ENCODE data around the gene HIVEP2.

The HIVEP2 gene

DNA sequence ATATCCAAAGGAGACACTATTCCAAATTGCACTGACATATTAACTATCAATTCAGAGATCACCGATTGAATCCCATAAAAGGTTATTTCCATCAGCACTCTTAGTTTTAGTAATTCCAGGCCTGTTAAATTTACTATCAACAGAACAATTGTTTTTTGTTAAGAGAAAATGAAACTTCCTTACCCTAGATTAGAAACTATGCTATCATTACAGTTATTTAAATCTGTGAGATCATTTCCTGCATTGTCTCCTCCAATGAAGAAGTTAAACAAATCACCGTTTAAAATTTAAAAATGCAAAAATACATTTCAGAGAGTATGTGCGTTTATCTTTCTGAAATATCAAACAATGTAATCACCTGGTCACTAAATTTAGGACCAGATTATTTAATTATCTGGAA lies 57.5 kb downstream of the HIVEP2 start:
- no peak for DNase-seq

DNA sequence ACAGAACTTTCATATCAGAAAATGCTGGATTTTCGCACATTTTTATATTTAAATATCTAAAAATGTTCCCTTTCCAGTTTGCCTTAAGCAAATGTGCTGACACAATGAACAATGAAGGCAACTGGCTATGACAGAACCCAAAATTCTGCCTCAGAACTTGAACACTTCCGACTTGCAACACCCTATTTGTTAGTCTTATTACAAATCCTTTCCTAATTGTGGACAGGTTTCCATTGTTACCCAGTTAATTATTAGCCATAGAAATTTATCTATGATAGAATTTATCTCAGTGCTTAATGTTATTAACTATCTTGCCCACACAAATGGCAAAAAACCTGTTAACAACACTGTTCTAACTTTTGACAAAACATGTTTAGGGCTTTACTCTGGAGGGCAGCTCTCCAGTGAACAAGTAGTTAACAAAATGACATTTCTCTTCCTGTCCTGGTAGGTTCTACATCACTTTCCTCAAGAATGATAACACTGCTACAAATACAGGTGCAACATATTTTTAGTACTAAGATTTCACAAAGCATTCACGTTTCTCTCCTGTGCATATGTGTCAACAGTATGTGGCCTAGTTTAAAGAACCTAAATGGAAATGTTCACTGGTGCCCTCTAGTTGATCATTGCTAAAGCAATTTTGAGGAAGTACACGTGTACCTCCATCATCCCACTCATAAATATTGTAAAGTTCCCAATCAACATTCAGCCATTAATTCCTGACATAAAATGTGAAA lies 58.4 kb downstream of the HIVEP2 start:
- peak; percentile 10 for DNase-seq

- no peak for DNase-seq
These were observed 59.7 kb downstream of the HIVEP2 start for GRCh38 chr6:142885182-142885867.

DNA sequence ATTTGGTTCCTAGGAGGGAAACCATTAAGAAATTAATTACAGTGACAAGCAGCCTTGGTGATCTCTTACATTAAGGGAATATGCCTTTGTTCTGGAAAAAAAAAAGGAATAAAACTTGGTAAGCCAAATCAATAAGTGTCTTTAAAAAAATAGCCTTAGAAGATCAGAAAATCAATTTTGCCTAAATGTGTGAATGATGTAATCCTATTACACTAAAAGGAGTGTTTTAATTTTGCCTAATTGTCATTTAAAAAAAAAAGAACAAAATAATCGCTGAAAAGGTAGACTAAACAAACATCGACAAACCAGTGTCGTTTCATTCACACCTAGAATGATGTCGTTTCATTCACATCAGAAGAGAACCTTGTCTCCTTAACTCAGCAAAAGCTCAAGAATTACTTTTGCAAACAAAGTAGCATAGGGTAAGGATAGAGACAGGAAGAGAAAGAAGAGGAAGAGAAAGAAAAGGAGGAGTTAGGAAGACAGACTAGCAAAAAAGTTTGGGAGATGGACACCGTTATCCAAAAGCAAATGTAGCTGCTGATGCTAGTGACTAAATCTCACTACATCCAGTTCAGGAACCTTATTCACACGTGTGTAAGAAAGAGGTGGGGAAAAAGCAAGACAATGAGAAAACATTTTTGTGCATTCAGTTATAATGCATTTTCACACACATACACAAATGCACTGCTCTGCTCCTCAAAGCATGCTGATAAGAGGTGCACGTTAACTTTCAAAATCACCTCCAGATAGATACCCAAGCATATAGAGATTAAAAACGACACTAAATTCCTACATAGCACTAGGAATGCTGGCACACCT lies 60.6 kb downstream of the HIVEP2 start:
- DNase-seq = no peak

DNA sequence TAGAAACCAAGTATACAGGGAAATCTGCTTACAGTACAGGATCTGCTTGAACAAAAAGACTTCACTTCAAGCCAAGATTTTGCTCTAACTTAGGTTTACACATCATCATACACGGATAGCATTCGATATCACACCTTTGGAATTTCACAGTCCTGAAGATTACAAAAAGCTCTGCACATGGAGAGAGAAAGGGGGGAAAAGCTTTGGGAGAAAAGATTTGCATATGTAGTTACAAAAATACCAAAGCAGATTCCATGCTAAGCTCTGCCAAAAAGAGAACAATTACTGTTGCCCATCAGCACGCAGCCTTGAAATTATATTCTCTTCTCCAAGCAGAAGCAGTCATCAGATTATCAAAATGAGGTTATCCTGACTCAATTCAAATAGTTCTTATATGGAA lies 62.0 kb downstream of the HIVEP2 start:
- no peak for DNase-seq

DNA sequence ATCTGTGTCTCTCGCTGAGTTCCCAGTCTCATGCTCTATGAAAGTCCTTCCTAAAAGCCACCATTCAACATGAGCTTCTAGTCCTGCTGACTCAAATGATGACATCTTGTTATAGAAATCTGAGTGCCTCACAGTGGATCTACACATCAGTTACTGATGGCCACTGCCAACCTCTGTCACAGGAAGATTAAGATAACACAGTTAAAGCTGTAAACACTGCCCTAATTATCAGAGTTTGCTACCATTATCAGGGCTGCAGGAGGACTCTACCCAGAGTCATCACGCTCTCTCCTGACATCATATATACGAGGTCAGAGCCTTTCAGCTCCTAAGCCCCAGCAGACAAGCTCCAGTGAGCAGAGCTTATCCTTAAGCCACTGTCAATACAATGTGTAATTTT lies 63.2 kb downstream of the HIVEP2 start:
- DNase-seq = no peak

DNA sequence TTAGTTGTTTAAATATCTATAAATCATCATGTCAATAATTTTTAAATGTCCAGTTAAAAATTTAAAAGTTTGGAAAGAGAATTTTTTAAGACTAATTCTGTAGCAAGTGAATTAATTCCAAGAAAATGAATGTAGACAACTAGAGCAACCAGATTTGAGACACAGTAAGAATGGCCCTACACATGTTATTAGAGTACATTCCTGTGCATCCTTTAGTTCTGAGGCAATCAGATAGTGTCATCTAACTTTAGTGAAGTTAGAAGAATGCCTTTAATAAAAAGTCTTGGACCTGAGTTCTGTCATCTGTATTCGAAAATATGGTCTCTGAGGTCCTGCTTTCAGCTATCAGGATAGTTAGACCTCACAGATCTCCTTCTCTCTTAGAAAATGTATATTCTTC lies 63.7 kb downstream of the HIVEP2 start:
- DNase-seq = no peak

DNA sequence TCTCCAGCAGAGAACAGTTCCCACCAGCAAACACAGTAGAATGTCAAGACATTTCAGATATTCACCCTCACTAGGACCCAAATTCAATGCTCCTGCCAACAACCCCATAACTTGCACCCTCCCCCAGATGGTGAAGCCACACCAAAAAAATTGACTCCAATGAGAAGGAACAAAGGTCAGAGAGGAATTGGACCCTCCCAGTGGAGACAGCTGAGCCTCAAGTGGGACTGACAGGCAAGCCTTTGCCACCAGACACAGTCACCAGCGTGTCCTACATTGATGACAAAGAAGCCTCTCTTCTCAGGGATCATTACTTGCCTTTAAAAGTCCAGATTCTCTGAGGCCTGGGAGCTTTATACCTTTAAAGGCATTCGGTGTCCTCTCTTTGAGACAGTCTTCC lies 64.8 kb downstream of the HIVEP2 start:
- DNase-seq = no peak

GRCh38 chr6:142879527-142879926 lies 65.4 kb downstream of the HIVEP2 start:
- DNase-seq = no peak

DNA sequence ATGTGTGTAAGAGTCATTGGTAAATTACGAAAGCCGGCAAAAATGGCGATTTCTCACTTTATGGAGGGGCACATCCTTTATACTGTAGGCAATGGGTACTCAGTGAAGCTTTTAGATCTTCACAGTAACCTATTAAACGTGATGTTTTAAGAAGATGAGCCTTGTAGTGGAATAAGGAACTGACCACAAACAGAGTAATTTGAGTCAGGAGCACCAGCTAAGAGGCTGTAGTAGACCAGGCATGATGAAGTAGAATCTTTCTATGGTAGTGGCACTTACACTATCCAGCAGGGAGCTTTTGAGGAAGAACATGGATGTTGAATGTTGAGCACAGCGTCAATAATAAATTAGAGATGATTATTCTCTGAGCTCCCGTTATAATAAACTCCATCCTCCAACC lies 65.9 kb downstream of the HIVEP2 start:
- DNase-seq = no peak

DNA sequence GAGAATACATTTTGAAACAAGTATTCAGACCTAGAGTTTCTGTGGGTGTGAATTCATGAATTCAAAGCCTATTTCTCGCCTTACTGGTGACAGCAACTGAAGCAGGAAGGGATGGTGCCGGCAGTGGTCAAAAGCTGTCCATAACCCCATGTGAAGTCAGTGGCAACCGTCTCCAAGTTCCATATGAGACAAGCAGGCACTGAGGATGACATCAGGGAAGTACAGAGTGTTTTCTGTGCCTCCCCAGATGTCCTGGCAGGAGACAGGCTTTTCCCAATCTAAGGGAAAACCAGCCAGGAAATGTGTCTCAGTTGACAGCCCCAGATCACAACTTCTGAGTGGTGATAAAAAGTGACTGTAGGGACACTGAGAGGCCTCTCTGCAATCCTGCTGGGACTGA lies 66.6 kb downstream of the HIVEP2 start:
- DNase-seq = no peak

GRCh38 chr6:142874676-142875075 lies 70.3 kb downstream of the HIVEP2 start:
- DNase-seq = no peak

- no peak for DNase-seq
These were observed 72.6 kb downstream of the HIVEP2 start for GRCh38 chr6:142872376-142872775.

GRCh38 chr6:142871910-142872331 lies 73.1 kb downstream of the HIVEP2 start:
- DNase-seq = no peak

- no peak for DNase-seq
These were observed 74.1 kb downstream of the HIVEP2 start for GRCh38 chr6:142870787-142871415.

GRCh38 chr6:142868917-142869316 lies 76.1 kb downstream of the HIVEP2 start:
- DNase-seq = no peak

DNA sequence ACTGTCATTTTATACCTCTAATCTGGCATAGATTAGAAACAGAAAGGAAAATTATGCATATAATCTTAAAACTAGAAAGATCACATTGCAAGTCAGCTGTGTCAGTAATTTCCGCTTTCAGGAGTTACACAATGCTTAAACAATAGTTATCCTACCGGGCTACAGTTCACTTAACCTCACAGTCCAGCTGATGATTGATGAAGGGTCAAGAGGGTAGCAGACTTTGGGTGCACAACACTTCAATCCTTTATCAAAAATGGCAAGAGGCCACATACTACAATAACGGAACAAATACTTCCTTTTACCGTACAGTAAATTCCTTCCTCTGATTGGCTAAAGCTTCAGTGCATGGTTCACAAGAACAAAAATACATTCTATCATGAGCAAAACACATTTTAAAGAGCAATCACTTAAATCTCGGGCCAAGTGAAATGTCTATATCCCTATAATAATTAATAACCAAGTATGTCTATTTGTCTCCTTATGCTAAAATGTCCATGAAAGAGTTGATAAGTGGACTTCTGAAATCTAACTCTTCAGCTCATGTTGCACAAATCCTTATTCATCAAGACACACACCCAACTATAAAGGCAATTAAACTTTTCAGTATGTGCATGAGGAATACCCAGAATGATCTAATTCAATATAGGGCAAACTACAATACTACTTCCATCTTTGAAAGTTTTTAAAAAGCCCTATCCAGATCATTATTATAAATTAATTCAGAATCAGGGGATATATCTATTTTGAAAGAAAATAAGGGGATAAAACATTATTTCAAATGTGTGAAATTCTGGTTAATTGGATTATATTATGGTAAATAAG lies 76.8 kb downstream of the HIVEP2 start:
- no peak for DNase-seq

DNA sequence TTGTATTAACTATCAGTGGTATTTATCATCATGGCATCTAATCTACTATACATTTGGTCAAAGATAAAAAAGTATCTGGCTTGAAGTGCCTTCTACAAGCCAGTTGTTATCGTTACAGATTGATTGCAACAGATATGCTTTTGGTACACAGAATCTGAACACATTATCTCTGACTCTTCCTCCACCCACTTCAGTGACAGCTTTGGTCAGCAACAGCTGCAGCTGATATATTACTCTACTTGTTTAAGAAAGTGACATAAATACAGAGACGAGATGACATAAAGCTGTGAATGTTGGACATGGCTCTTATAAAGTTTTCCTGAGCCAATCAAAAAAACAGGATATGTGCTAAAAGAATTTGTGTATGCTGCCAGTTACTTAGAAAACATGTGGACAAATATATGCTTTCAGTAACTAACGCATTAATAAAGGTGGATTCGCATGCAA lies 77.6 kb downstream of the HIVEP2 start:
- DNase-seq = no peak

DNA sequence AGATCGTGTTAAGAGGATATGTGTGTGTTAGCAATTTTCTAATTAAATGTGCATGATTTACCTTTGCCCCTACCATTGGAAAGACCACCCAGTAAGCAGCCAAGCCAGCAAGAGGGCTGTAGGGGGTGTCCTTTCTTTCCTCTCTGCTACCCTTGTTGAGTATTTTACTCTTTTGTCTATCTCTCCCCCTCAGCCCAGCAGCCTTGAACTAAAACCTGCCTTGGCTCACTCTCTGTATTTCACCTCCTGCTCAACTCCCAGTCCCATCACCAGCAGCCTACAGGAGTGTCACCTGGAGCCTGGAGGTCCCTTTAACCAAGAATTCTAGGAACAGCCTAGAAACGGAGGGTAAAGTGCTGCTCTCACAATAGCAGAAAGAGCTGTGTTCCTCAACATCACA lies 81.0 kb downstream of the HIVEP2 start:
- DNase-seq = no peak

- no peak for DNase-seq
These were observed 83.3 kb downstream of the HIVEP2 start for GRCh38 chr6:142861711-142862110.

DNA sequence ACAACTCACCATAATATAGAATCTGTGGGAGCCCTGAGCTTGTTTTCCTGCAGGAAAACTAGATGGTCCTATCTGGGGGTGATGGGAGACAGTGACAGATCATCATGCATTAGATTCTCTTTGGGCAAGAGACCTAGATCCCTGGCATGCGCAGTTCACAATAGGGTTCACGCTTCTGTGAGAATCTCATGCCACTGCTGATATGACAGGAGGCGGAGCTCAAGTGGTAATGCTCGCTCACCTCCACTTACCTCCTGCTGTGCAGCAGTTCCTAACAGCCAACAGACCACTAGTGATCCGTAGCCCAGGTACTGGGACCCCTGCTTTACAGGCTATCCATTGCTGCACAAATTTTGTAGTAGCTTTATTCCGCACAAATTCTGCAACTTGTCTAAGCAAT lies 84.5 kb downstream of the HIVEP2 start:
- no peak for DNase-seq

- no peak for DNase-seq
These were observed 87.0 kb downstream of the HIVEP2 start for GRCh38 chr6:142857796-142858555.
